IMR-90 (cell line): Measurements from ENCODE around the gene CTBP2.

Experiments used
- BHLHE40 ChIP-seq: fragments of 150-350 bp; IDR thresholded peaks from 2 replicates; pipeline ENCODE4 v1.6.1; 2016; ENCODE audit warnings: mild to moderate bottlenecking, low read depth, low read length
- CEBPB ChIP-seq: IDR thresholded peaks from 2 replicates; pipeline ENCODE4 v1.6.1; 2012; ENCODE audit warnings: low read depth, low read length, improper control_type of control experiment
- CHD1 ChIP-seq: IDR thresholded peaks from 2 replicates; pipeline ENCODE4 v1.6.1; 2012; ENCODE audit warnings: low read depth, low read length, improper control_type of control experiment
- CTCF ChIP-seq: conservative IDR thresholded peaks from 2 replicates; pipeline ENCODE4 v1.5.1; 2012; ENCODE audit warnings: mild to moderate bottlenecking, low read depth, low read length, improper control_type of control experiment
- ELK1 ChIP-seq: fragments of 150-350 bp; IDR thresholded peaks from 2 replicates; pipeline ENCODE4 v1.6.1; 2016; ENCODE audit warnings: low read depth, mild to moderate bottlenecking, low read length, moderate library complexity, borderline replicate concordance
- FOS ChIP-seq: fragments of 150-350 bp; IDR thresholded peaks from 2 replicates; pipeline ENCODE4 v1.6.1; 2016; ENCODE audit warnings: low read depth, low read length
- MAFK ChIP-seq: IDR thresholded peaks from 2 replicates; pipeline ENCODE4 v1.6.1; 2012; ENCODE audit warnings: low read depth, low read length, improper control_type of control experiment
- MAZ ChIP-seq: IDR thresholded peaks from 2 replicates; pipeline ENCODE4 v1.6.1; 2012; ENCODE audit warnings: low read depth, mild to moderate bottlenecking, low read length, improper control_type of control experiment, moderate library complexity, borderline replicate concordance
- MXI1 ChIP-seq: IDR thresholded peaks from 2 replicates; pipeline ENCODE4 v1.6.1; 2012; ENCODE audit warnings: low read depth, mild to moderate bottlenecking, low read length, moderate library complexity, borderline replicate concordance
- POLR2A ChIP-seq: IDR thresholded peaks from 2 replicates; pipeline ENCODE4 v1.6.1; 2012; ENCODE audit warnings: mild to moderate bottlenecking, low read depth, low read length
- RAD21 ChIP-seq: IDR thresholded peaks from 2 replicates; pipeline ENCODE4 v1.6.1; 2012; ENCODE audit warnings: low read length, improper control_type of control experiment
- RCOR1 ChIP-seq: IDR thresholded peaks from 2 replicates; pipeline ENCODE4 v1.6.1; 2012; ENCODE audit warnings: mild to moderate bottlenecking, low read length, improper control_type of control experiment; ENCODE audit not compliant: insufficient replicate concordance
- RFX5 ChIP-seq: IDR thresholded peaks from 2 replicates; pipeline ENCODE4 v1.8.0; 2012; ENCODE audit warnings: low read depth, mild to moderate bottlenecking, low read length, moderate library complexity
- SMC3 ChIP-seq: fragments of 150-350 bp; IDR thresholded peaks from 2 replicates; pipeline ENCODE4 v1.6.1; 2016; ENCODE audit warnings: low read depth, mild to moderate bottlenecking, antibody characterized with exemption, low read length, moderate library complexity

GRCh38 chr10:125061557-125062226 is 98.7 kb downstream of the CTBP2 start:
- no peak for TF ChIP-seq RCOR1
- TF ChIP-seq CTCF, result no peak
- no peak for TF ChIP-seq CEBPB
- TF ChIP-seq POLR2A, result no peak
- TF ChIP-seq RFX5, result no peak
- TF ChIP-seq RAD21, result no peak
- no peak for TF ChIP-seq SMC3
- no peak for TF ChIP-seq MAZ
- TF ChIP-seq MXI1, result no peak
- TF ChIP-seq MAFK, result no peak
- TF ChIP-seq ELK1, result no peak
- TF ChIP-seq CHD1, result no peak
- no peak for TF ChIP-seq BHLHE40
- no peak for TF ChIP-seq FOS
